GM18505 (cell line): ENCODE measurements around the gene TRIM72.
"Not testable (repeated sequence)": the region's sequence is repeated elsewhere in the genome, so short reads cannot be mapped to it uniquely, and the experiment has no call there.

Source experiments
- ATAC-seq: cut with Tn5 transposase; IDR thresholded peaks from one replicate; pipeline ENCODE4 v1.9.1; 2021; ENCODE audit not compliant: unreplicated experiment
- POLR2A ChIP-seq: IDR thresholded peaks from 4 replicates; pipeline ENCODE4 v1.6.1; 2011; ENCODE audit warnings: borderline replicate concordance; ENCODE audit not compliant: insufficient read depth, insufficient read length; ENCODE audit errors: extremely low read depth

Gene TRIM72, protein sequence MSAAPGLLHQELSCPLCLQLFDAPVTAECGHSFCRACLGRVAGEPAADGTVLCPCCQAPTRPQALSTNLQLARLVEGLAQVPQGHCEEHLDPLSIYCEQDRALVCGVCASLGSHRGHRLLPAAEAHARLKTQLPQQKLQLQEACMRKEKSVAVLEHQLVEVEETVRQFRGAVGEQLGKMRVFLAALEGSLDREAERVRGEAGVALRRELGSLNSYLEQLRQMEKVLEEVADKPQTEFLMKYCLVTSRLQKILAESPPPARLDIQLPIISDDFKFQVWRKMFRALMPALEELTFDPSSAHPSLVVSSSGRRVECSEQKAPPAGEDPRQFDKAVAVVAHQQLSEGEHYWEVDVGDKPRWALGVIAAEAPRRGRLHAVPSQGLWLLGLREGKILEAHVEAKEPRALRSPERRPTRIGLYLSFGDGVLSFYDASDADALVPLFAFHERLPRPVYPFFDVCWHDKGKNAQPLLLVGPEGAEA

DNA sequence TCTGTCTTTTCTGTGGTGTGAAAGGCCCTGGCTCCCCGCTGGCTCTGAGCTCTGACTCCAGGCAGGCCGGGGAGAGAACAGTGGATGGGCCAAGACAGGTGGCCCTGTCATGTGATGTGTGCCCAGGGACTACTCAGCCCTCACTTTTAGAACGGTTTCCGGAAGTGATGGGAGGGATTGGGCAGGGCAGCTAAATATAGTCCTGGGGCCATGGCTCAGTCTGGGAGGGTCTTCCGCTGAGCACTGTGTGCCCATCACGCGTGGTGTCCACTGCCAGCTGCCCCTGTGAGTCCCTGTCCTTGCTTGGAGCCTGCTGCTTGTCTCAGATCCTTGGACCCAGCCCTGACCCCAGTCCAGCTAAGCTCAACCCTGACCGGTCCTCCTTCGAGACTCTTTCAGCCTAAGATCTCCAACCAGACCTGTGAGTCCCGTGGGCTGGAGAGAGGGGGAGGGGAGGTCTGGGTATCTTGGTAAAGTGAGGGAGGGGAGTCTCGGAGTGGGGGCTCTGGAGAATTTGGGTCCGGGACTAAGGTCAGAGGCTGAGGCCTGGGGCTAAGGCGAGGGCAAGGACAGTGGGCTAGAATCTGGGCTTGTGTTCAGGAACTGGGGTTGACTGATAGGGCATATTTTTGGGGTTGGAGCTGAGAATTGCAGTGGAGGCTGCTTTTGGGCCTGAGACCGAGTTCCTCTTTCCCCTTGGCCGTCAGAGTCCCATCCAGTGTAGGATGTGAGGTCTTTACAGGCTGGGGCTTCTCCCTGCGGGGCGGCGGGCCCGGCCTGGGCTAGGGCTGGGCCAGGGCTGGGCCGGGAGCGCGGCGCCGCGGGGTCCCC, at the start of gene TRIM72:
Gene TRIM72, plus strand, starts transcription at position 243 of the 831 bp plus-strand sequence. CDS start 620 bp downstream, outside the sequence.
- no peak for ATAC-seq
- TF ChIP-seq POLR2A, result no peak

- no peak for TF ChIP-seq POLR2A
- ATAC-seq, result no peak
Measured at GRCh38 chr16:31167315-31167714, 46.6 kb upstream of the TRIM72 start.

- no peak for ATAC-seq
- no peak for TF ChIP-seq POLR2A
Measured at GRCh38 chr16:31168848-31169247, 45.1 kb upstream of the TRIM72 start.

- not testable (repeated sequence) for ATAC-seq
Measured at GRCh38 chr16:31170048-31170447, 43.9 kb upstream of the TRIM72 start.

GRCh38 chr16:31177136-31177535, 36.8 kb upstream of the TRIM72 start:
- no peak for ATAC-seq

DNA sequence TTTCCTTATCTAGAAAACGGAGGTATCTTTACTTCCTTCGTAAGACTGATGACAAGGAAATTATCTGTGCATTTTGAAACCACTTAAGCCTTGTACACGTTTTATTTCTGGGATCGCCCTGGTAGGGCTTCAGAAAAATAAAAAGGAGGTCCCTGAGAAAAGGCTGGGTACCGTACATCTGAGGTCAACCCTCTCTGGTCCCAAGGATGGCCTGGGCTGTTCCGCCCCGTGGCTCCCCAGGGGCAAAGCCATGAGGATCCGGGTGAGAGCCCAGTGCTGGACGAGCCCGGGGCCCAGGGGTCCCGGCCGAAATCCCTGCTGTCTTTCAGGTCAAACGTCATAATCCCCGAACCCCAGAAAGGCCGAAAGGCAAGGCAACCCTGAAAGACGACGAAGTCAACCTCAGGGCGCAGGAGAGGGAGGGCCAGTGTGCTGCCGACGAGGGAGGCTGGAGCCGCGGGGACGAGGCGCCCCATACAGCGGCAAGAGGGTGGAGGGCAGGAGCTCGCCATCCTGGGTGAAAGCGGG, 34.6 kb upstream of the TRIM72 start:
- TF ChIP-seq POLR2A, result no peak
- peak; percentile 3 for ATAC-seq

More at GRCh38 chr16:31177136-31177535, 36.8 kb upstream of the TRIM72 start:
- no peak for TF ChIP-seq POLR2A

GRCh38 chr16:31179747-31180459, 34.0 kb upstream of the TRIM72 start, which contains the start of gene FUS:
Gene FUS, plus strand, starts transcription at chr16:31180139. Its CDS starts 76 bp downstream, at chr16:31180215.
- ATAC-seq, result peak; percentile 60
- TF ChIP-seq POLR2A, result peak; percentile 100

DNA sequence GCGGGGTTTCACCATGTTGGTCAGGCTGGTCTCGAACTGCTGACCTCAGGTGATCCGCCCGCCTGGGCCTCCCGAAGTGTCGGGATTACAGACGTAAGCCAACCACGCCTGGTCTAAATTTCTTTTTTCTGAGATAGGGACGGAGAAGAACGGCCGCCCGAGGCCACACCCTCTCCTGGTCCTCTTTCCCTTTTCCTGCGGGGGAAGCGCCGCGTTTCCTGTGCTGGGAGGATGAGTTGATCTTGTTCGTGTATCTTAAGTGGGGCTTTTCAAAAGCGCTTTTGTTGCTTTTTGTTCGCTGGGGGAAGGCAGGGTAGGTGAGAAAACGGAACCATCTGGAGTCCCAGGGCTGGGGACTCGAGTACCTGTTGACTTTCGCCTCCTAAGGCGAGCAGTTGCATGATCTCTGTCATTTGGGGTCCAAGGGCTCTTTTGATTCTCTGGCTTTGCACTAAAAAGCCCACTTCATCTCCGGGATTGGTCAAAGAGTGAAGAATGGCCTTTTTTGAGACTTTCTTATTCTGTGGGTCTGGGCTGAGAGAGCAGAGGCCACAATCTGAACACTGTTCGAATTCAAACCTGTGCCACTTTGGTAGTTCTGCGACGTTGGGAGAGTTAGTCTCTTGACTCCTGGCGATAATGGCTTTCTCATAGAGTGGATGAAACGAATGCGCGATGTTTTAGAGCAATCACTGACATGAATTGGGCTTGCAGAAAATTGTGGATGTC, 32.7 kb upstream of the TRIM72 start:
- ATAC-seq, result no peak
- peak; percentile 16 for TF ChIP-seq POLR2A

- ATAC-seq, result no peak
- TF ChIP-seq POLR2A, result no peak
Measured at GRCh38 chr16:31182391-31182790, 31.5 kb upstream of the TRIM72 start.

- ATAC-seq, result no peak
- TF ChIP-seq POLR2A, result no peak
Measured at GRCh38 chr16:31183432-31184428, 30.2 kb upstream of the TRIM72 start.

DNA sequence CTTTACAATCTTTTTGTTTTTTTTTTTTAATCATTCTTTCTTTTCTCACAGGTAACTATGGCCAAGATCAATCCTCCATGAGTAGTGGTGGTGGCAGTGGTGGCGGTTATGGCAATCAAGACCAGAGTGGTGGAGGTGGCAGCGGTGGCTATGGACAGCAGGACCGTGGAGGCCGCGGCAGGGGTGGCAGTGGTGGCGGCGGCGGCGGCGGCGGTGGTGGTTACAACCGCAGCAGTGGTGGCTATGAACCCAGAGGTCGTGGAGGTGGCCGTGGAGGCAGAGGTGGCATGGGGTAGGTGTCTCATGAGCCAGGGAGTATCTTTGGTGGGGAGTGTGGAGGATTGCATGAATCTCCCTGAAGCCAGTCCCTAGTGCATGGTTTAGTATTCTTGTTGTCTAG, 29.0 kb upstream of the TRIM72 start:
- no peak for TF ChIP-seq POLR2A
- no peak for ATAC-seq
